Adipose tissue (tissue), 3 donors: ENCODE measurements around the gene FAM83G. TPM values are rescaled to one million over a fixed set of nuclear protein-coding genes. Genes with fewer than 3 reads are reported as not detected.
"Not testable (repeated sequence)": the region's sequence is repeated elsewhere in the genome, so short reads cannot be mapped to it uniquely, and the experiment has no call there.

Experiments
- H3K27ac ChIP-seq: one replicate; pipeline ENCODE4 v1.5.1; 2013; ENCODE audit warnings: low read depth, low read length
- WGBS, 3 donors: extraction: QIAGEN DNeasy Blood & Tissue Kit; methylation state at CpG; one replicate each; pipeline ENCODE4 v1.1.7; 2013; 5-methylcytosine and 5-hydroxymethylcytosine counted together
- polyA plus RNA-seq, 3 donors: library from polyadenylated mRNA; stranded (reverse); fragments of 200-250 nt; gene quantifications; one replicate each; pipeline ENCODE4 v1.2.3, GENCODE V29; 2013
- donor health status: healthy with polysubstance abuse.
- donor health status: Bipolar disorder and iron deficiency.
- donor health status: healthy.

Gene FAM83G
- polyA plus RNA-seq, 3 donors: 0.90 to 5.8 (median 4.9) TPM

DNA sequence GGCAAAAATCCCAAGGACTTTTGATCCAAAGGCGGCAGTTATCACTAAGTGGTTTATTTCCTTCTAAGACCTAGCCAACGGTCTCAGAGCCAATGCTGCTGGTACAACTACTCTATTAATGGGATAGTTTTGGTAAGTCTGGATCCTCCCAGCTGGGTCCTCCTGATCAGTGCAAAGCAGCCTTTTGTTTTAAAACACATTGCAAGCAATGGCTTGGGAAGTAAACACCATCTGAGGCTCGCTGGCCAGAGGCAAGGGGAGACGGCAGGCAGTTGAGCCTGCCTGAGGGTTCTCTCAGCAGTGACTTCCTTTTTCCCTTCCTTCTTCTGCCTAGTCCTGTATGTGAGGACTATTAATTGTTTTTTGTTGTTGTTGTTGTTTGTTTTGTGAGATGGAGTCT, 54.2 kb downstream of the FAM83G start:
- no peak overlapping the region for H3K27ac ChIP-seq
- 54 to 59% (median 58%) methylated on average over 4 of the region's 4 CpGs for WGBS, 3 donors

GRCh38 chr17:18949566-18949965, 55.0 kb downstream of the FAM83G start:
- no peak overlapping the region for H3K27ac ChIP-seq
- 64 to 68% (median 65%) methylated on average over 6 of the region's 6 CpGs for WGBS, 3 donors

GRCh38 chr17:18948476-18949006, 56.0 kb downstream of the FAM83G start:
- WGBS, 3 donors: 82 to 88% (median 82%) methylated on average over 8 of the region's 8 CpGs
- H3K27ac ChIP-seq: no peak overlapping the region

DNA sequence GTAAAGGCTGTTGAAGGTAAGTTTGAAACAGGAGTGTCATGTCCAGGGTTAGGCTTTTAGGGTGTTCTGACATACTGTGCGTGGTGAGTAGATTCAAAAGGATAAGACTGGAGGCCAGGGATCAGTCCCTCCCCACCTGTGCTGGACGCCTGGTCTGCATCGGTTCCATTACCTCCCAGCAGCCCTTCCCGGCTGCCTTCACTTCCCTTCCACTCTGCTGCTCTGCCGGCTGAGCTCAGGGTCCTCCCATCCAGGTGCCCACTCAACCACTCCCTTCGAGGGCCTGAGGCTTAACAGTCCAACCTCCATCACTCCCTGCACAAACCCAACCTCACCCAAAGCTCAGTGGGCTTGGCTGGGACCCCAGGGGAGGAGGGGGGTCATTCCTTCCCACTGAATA, 56.7 kb downstream of the FAM83G start:
- 70 to 89% (median 78%) methylated on average over 6 of the region's 6 CpGs for WGBS, 3 donors
- no peak overlapping the region for H3K27ac ChIP-seq

GRCh38 chr17:18946536-18946935, 58.0 kb downstream of the FAM83G start:
- H3K27ac ChIP-seq: no peak overlapping the region
- WGBS, 3 donors: 62 to 78% (median 69%) methylated on average over 2 of the region's 2 CpGs

GRCh38 chr17:18944646-18945045, 59.9 kb downstream of the FAM83G start:
- 74 to 85% (median 79%) methylated on average over 5 of the region's 5 CpGs for WGBS, 3 donors
- no peak overlapping the region for H3K27ac ChIP-seq

GRCh38 chr17:18938692-18939023, 65.9 kb downstream of the FAM83G start:
- 56 to 78% (median 58%) methylated on average over 2 of the region's 2 CpGs for WGBS, 3 donors
- no peak overlapping the region for H3K27ac ChIP-seq

GRCh38 chr17:18937981-18938691, 66.4 kb downstream of the FAM83G start:
- 72 to 84% (median 82%) methylated on average over 8 of the region's 8 CpGs for WGBS, 3 donors

DNA sequence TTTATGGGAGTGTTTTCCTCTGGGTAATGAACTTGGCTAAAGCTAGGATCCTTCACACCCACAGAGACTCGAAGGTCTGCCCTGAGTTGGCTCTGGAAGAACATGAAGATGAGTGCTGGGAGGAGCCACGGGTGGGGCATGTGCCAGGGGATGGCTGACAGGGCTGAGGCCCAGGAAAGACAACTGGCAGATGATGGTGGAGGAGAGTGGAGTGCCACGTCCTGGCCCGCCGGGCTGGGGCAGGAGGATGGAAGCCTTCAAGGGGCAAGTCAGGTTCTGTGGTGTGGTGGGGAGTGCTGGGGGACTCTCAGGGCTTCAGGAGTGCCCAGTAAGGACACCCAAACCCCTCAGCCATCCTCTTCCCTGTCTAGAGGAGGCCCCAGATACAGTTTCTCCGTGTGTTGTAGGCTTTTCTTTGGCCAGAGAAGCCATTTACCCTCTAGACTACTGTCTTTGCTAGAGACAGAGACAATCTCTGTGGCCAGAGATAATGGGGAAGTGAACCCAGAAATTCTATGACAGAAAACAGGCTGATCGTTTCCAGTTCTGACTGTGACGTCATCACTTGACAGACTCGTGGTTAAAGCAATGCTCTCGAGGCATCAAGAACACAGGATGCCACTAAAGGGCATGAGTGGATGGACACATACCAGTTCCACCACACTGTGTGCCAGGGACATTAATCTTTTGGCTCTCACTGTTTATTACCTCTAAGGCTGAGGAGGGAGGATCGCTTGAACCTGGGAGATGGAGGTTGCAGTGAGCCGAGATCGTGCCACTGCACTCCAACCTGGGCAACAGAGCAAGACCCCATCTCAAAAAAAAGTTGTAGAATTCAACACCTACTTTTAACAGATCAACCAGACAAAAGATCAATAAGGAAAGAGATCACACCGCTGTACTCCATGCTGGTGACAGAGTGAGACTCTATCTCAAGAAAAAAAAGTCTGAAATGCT, 71.2 kb downstream of the FAM83G start:
- no peak overlapping the region for H3K27ac ChIP-seq
- WGBS, 3 donors: 72 to 83% (median 73%) methylated on average over 14 of the region's 14 CpGs

More at GRCh38 chr17:18937981-18938691, 66.4 kb downstream of the FAM83G start:
- H3K27ac ChIP-seq: no peak overlapping the region

GRCh38 chr17:18932360-18933055, 72.1 kb downstream of the FAM83G start:
- H3K27ac ChIP-seq: no peak overlapping the region
- WGBS, 3 donors: 61 to 68% (median 68%) methylated on average over 5 of the region's 5 CpGs

DNA sequence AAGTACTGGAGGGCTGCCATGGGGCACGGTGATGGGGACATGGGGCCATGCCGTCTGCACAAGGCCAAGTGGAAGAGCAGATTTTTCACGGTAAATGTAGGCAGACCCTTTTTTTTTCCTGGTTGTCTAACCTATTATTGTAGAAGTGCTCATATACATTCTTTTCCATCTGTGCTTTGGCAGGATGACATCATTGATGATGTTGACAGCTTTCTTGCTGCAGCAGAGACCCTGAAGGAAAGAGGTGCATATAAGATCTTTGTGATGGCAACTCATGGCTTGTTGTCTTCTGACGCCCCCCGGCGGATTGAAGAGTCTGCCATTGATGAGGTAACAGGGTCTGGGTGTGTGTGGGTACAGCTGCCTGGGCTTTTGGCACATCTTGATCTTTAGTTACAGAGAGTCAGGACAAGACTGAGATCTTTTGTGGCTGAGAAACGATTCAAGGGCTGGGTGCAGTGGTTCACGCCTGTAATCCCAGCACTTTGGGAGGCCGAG, 75.9 kb downstream of the FAM83G start:
- WGBS, 3 donors: 87 to 94% (median 89%) methylated on average over 9 of the region's 9 CpGs
- H3K27ac ChIP-seq: no peak overlapping the region

DNA sequence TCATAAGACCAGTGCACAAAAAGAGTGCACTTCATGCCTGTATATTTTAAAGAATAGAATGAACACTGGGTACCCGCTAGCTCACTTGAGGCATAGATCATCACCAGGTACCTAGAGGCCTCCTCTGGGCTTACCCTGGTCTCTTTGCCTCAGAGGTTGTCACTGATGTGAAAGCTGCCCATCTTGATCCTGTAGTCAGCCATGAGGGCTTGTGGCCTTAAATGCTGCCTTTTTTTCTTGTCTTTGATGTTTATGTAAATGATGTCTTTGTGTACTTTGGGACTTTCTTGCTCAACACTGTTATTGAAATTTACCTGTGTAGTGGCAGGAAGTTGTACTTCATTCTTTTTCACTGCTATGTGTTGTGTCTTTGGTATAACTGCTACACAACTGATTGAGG, 79.4 kb downstream of the FAM83G start:
- H3K27ac ChIP-seq: no peak overlapping the region
- 93 to 100% (median 96%) methylated on average over 1 of the region's 1 CpG for WGBS, 3 donors

GRCh38 chr17:18922596-18922995, 82.0 kb downstream of the FAM83G start:
- not testable (repeated sequence) for H3K27ac ChIP-seq
- WGBS, 3 donors: 96 to 98% (median 97%) methylated on average over 6 to 7 of the region's 7 CpGs

DNA sequence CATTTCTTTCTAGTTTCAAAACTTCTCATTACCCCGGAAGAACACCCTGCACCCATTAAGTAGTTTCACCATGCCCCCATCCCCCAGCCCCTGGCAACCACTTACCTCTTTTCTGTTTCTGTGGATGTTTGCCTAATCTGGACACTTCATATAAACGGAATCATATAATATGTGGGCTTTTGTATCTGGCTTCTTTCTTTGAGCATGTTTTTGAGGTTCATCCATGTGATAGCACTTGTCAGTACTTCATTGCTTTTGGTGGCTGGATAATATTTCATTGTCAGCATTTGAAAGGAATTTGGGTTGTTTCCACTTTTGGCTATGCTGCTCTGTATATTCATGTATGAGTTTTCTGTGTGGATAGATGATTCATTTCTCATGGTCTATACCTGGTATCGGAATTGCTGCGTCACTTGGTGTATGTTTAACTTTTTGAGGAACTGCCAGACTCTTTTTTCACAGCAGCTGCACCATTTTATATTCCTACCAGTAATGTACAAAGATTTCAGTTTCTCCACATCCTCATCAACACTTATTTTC, 82.6 kb downstream of the FAM83G start:
- H3K27ac ChIP-seq: no peak overlapping the region
- 41 to 53% (median 50%) methylated on average over 4 of the region's 4 CpGs for WGBS, 3 donors

GRCh38 chr17:18921485-18921884, 83.1 kb downstream of the FAM83G start:
- 63 to 72% (median 70%) methylated on average over 2 of the region's 2 CpGs for WGBS, 3 donors
- H3K27ac ChIP-seq: no peak overlapping the region

DNA sequence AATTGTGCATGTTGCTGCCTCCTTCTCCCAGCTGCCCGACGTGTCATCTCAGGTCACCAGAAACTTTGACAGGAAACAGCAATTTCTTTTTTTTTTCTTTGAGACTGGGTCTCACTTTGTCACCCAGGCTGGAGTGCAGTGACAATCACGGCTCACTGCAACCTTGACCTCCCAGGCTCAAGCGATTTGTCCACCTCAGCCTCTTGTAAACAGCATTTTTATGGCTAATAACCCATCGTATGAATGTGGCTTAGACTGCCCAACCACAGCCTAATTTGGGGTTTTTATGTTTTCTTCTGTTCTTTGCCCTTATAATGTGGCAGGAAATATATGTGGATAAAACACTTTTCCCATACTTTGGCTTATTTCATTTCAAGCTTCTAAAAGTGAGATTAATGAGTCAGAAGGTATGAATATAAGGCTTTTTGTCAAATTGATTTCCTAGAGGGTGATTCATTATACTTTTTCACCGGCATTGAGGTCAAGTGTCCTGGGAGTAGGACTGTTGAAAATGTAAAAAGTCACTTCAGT, 83.6 kb downstream of the FAM83G start:
- WGBS, 3 donors: 18 to 33% (median 26%) methylated on average over 6 of the region's 6 CpGs
- no peak overlapping the region for H3K27ac ChIP-seq

- WGBS, 3 donors: 65 to 90% (median 67%) methylated on average over 6 of the region's 6 CpGs
- H3K27ac ChIP-seq: no peak overlapping the region
Observed at GRCh38 chr17:18919963-18920362, 84.6 kb downstream of the FAM83G start.
